BJ (cell line): ENCODE measurements around the gene SELE. TPM values are rescaled to one million over a fixed set of nuclear protein-coding genes. Genes with fewer than 3 reads are reported as not detected.
"Not testable (repeated sequence)": the region's sequence is repeated elsewhere in the genome, so short reads cannot be mapped to it uniquely, and the experiment has no call there.

ENCODE experiments used
- CTCF ChIA-PET: fragments of 350-600 bp; formaldehyde crosslinking; extraction: SDS; loops from one replicate; lab custom pipeline; 2021; ENCODE audit warnings: antibody characterized with exemption, inconsistent platforms; lab: Yijun Ruan, JAX
- POLR2A ChIA-PET: fragments of 300-600 bp; sonication (Branson Sonifier 250); formaldehyde crosslinking; extraction: SDS; loops from one replicate; lab custom pipeline; 2021; ENCODE audit warnings: antibody characterized with exemption; lab: Charles Lee
- DNase-seq: peaks from one replicate; pipeline ENCODE4 v3.0.0-alpha.2; 2011; ENCODE audit warnings: low read depth
- H3K27me3 ChIP-seq: 2 replicates; pipeline ENCODE4 v1.6.0; 2011; ENCODE audit warnings: low read length; ENCODE audit not compliant: control insufficient read depth, insufficient read depth
- H3K36me3 ChIP-seq: 2 replicates; pipeline ENCODE4 v1.5.1; 2011; ENCODE audit warnings: low read length; ENCODE audit not compliant: control insufficient read depth, insufficient read depth
- H3K4me3 ChIP-seq: 2 replicates; pipeline ENCODE4 v1.5.1; 2011; ENCODE audit warnings: low read depth, mild to moderate bottlenecking, control low read depth, low read length
- polyA plus RNA-seq: library from polyadenylated mRNA; depleted of rRNA; stranded (reverse); fragments of >200 nt; gene quantifications from 2 replicates; pipeline ENCODE4 v1.2.3, GENCODE V29; 2011
- TF ChIP-seq, protein P1 (sequence below): IDR thresholded peaks from 2 replicates; pipeline ENCODE4 v1.5.1; 2011; ENCODE audit warnings: low read depth, mild to moderate bottlenecking, control low read depth, inconsistent platforms, low read length, moderate library complexity; ENCODE audit not compliant: insufficient read depth

The SELE gene
- polyA plus RNA-seq, 1 experiment = not detected

DNA sequence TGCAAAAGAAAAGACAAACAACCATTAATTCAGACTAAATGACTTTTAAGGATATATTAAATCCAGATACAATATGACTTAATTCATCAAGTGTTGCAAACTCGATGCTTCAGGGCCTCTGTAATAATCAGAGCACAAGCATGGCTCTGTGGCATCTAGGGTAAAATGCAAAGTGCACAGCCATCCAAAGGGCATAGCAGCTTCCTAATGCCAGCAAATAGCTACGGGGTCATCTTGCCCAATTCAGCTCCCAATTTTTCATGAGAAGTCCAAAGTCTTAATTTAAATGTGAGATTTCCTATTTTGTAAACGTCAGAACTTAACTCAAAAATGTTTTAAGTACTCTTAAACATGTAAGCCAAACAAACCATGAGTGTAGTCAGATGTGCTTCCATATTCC lies 7.9 kb downstream of the SELE start:
- no peaks in the 10 kb centered on the region for H3K36me3 ChIP-seq
- ChIA-PET CTCF (interaction anchor here (1.0 to 1.5 kb wide), 2 partner anchors 14 to 29 kb away, joined by 3 to 4 read pairs; no protein-coding TSS in a partner anchor), POLR2A (no interaction called here)
- H3K27me3 ChIP-seq = no peaks in the 10 kb centered on the region; the same call in 1 of the 2 replicates
- no peak for DNase-seq
- TF ChIP-seq, protein P1, sequence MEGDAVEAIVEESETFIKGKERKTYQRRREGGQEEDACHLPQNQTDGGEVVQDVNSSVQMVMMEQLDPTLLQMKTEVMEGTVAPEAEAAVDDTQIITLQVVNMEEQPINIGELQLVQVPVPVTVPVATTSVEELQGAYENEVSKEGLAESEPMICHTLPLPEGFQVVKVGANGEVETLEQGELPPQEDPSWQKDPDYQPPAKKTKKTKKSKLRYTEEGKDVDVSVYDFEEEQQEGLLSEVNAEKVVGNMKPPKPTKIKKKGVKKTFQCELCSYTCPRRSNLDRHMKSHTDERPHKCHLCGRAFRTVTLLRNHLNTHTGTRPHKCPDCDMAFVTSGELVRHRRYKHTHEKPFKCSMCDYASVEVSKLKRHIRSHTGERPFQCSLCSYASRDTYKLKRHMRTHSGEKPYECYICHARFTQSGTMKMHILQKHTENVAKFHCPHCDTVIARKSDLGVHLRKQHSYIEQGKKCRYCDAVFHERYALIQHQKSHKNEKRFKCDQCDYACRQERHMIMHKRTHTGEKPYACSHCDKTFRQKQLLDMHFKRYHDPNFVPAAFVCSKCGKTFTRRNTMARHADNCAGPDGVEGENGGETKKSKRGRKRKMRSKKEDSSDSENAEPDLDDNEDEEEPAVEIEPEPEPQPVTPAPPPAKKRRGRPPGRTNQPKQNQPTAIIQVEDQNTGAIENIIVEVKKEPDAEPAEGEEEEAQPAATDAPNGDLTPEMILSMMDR = no peak
- no peak overlapping the region for H3K4me3 ChIP-seq

DNA sequence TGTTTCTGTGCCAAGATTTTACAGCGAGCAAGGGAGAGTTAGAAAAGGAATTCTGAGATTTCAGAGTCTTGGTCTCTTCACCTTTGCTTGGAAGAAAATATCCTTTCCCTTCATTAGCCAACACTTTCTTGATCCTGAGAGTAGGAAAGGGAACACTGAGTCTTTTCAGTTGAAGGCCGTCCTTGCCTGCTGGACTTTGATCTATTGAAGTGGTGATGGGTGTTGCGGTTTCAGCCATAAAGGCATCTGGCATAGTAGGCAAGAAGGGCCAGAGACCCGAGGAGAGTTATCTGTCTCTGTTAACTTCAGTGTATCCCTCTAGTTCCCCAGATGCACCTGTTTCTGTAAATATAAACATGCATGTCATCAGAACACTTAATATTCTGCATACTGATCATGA lies 9.7 kb downstream of the SELE start:
- ChIA-PET CTCF (interaction anchor here (1.5 kb wide), 1 partner anchor 12 kb away, joined by 4 read pairs; no protein-coding TSS in a partner anchor), POLR2A (no interaction called here)
- Histone ChIP-seq H3K4me3 (no peak overlapping the region), H3K27me3 (no peaks in the 10 kb centered on the region; the same call in 1 of the 2 replicates), H3K36me3 (no peaks in the 10 kb centered on the region)
- TF ChIP-seq, protein P1 = no peak
- DNase-seq = no peak

DNA sequence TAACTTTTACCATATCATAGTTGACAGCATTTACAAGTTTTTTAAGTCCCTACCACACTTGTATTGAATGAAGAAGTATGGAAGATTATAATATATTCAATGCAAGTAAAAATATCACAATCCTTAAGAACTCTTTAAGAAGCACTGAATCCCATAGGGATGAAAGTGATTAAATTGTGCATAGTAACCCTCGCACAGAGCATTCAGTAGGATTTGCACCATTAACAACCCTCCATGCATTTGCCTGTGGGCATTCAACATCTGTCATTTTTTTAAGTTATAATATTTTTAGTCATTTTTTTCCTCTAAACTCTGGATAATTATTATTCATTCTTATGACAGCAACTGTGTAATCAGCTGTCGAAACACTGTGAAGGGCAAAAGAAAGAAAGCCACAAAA lies 10.1 kb downstream of the SELE start:
- ChIA-PET POLR2A (no interaction called here), CTCF (no interaction called here)
- Histone ChIP-seq H3K4me3 (no peak overlapping the region), H3K27me3 (no peaks in the 10 kb centered on the region; the same call in 1 of the 2 replicates), H3K36me3 (no peaks in the 10 kb centered on the region)
- TF ChIP-seq, protein P1 = no peak
- no peak for DNase-seq

DNA sequence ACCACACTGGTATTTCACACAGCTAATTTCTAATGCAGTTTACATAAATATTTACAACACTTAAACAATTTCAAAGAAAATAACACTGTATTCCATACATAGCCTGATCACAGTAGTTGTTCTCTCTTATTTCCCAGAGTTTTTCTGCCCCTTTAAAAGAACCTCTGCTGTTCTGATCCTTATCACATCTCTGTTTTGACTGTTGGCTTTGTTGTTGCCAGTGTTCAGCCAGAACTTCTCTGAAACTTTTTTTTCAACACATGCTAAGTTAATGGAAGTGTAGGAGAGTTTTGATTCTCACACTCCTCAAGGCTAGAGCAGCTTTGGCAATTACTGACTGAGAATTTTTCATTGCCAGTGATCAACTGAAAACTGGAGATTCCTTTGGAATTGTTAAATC lies 11.1 kb downstream of the SELE start:
- CTCF ChIA-PET = interaction anchor here (1.1 kb wide), 1 partner anchor 10 kb away, joined by 4 read pairs; no protein-coding TSS in a partner anchor
- DNase-seq = no peak
- H3K27me3 ChIP-seq = no peaks in the 10 kb centered on the region
- no peak overlapping the region for H3K4me3 ChIP-seq
- no peaks in the 10 kb centered on the region for H3K36me3 ChIP-seq
- POLR2A ChIA-PET = no interaction called here
- TF ChIP-seq, protein P1 = no peak

DNA sequence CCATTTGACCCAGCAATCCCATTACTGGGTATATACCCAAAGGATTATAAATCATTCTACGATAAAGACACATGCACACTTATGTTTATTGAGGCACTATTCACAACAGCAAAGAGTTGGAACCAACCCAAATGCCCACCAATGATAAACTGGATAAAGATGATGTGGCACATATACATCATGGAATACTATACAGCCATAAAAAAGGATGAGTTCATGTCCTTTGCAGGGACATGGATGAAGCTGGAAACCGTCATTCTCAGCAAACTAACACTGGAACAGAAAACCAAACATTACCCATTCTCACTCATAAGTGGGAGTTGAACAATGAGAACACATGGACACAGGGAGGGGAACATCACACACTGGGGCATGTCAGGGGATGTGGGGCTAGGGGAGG lies 18.8 kb downstream of the SELE start:
- H3K27me3 ChIP-seq, H3K4me3 ChIP-seq, CTCF ChIA-PET, POLR2A ChIA-PET, H3K36me3 ChIP-seq, DNase-seq: not testable (repeated sequence)

DNA sequence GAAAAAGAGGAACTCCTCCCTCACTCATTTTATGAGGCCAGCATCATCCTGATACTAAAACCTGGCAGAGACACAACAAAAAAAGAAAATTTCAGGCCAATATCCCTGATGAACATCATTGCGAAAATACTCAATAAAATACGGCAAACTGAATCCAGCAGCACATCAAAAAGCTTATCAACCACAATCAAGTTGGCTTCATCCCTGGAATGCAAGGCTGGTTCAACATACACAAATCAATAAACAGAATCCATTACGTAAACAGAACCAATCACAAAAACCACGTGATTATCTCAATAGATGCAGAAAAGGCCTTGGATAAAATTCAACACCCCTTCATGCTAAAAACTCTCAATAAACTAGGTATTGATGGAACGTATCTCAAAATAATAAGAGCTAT lies 20.8 kb downstream of the SELE start:
- CTCF ChIA-PET = interaction anchor here (1.4 to 2.2 kb wide), 4 partner anchors 9 to 23 kb away, joined by 3 to 9 read pairs (median 4); partner anchors contain the start of gene SELE
- POLR2A ChIA-PET, DNase-seq: not testable (repeated sequence)

More for the DNA sequence above, 20.8 kb downstream of the SELE start:
- H3K36me3 ChIP-seq, H3K27me3 ChIP-seq, H3K4me3 ChIP-seq: not testable (repeated sequence)
